Liver (tissue), 3 donors: ENCODE measurements around the gene PIR.

Source experiments
- CTCF ChIP-seq: fragments of 150-350 bp; IDR thresholded peaks from 2 replicates; pipeline ENCODE4 v1.5.1; 2017; ENCODE audit warnings: improper control_type of control experiment, low read depth, low read length; ENCODE audit not compliant: missing input control
- FOXA1 ChIP-seq: IDR thresholded peaks from 2 replicates; pipeline ENCODE4 v1.6.1; 2016; ENCODE audit warnings: antibody characterized with exemption
- MAX ChIP-seq: IDR thresholded peaks from 2 replicates; pipeline ENCODE4 v1.6.1; 2016; ENCODE audit warnings: antibody characterized with exemption
- RAD21 ChIP-seq, 2 donors: IDR thresholded peaks; 2 replicates each; pipeline ENCODE4 v1.6.1; 2016; ENCODE audit warnings: antibody characterized with exemption in 2 of 2, mild to moderate bottlenecking in 2 of 2
- TAF1 ChIP-seq: conservative IDR thresholded peaks from 2 replicates; pipeline ENCODE4 v1.6.1; 2016; ENCODE audit warnings: antibody characterized with exemption, mild to moderate bottlenecking
- donor health status: healthy.
- donor health status: healthy.

- TF ChIP-seq MAX (no peak), TAF1 (no peak), FOXA1 (no peak), CTCF (no peak), RAD21 (IDR thresholded peaks at IDR 0.05) (no peak)
Measured at GRCh38 chrX:15441464-15441863, 51.7 kb downstream of the PIR start.
